Trophoblast cell (in vitro differentiated cells and primary cell): ENCODE measurements around the gene PTPRN2.

Experiments used
- DNase-seq, 2 donors: peaks; one replicate each; pipeline ENCODE4 v3.0.0-alpha.2; 2016
- H2AFZ ChIP-seq: 2 replicates; pipeline ENCODE4 v1.6.1; 2013; ENCODE audit warnings: low read length, moderate library complexity, mild to moderate bottlenecking; ENCODE audit not compliant: insufficient read depth, poor library complexity
- H2AK5ac ChIP-seq: 2 replicates; pipeline ENCODE4 v1.6.1; 2013; ENCODE audit warnings: mild to moderate bottlenecking, low read length
- H2BK120ac ChIP-seq: 2 replicates; pipeline ENCODE4 v1.6.1; 2013; ENCODE audit warnings: low read length, mild to moderate bottlenecking, moderate library complexity; ENCODE audit not compliant: insufficient read depth, poor library complexity
- H2BK12ac ChIP-seq: 2 replicates; pipeline ENCODE4 v1.6.1; 2013; ENCODE audit warnings: mild to moderate bottlenecking, low read length, moderate library complexity
- H2BK5ac ChIP-seq: 2 replicates; pipeline ENCODE4 v1.6.1; 2013; ENCODE audit warnings: low read length, low read depth, moderate library complexity, mild to moderate bottlenecking; ENCODE audit not compliant: poor library complexity
- H3K14ac ChIP-seq: 2 replicates; pipeline ENCODE4 v1.6.1; 2013; ENCODE audit warnings: mild to moderate bottlenecking, low read length
- H3K18ac ChIP-seq: 2 replicates; pipeline ENCODE4 v1.6.1; 2013; ENCODE audit warnings: mild to moderate bottlenecking, low read length
- H3K23ac ChIP-seq: 2 replicates; pipeline ENCODE4 v1.6.1; 2013; ENCODE audit warnings: low read length
- H3K27ac ChIP-seq: 2 replicates; pipeline ENCODE4 v1.5.1; 2013; ENCODE audit warnings: low read depth, mild to moderate bottlenecking, inconsistent platforms, low read length, moderate library complexity
- H3K27me3 ChIP-seq: 2 replicates; pipeline ENCODE4 v1.6.1; 2013; ENCODE audit warnings: inconsistent platforms, mild to moderate bottlenecking, low read length, moderate library complexity; ENCODE audit not compliant: insufficient read depth
- H3K36me3 ChIP-seq, 2 experiments: 1 replicate in 1 of 2; 2 replicates in 1 of 2; pipeline ENCODE4 v1.6.1; 2013; ENCODE audit warnings: low read length in 2 of 2, mild to moderate bottlenecking in 2 of 2, moderate library complexity in 1 of 2; ENCODE audit not compliant: insufficient read depth in 2 of 2, control insufficient read depth in 1 of 2
- H3K4ac ChIP-seq: 2 replicates; pipeline ENCODE4 v1.6.1; 2013; ENCODE audit warnings: low read depth, mild to moderate bottlenecking, low read length, moderate library complexity
- H3K4me1 ChIP-seq, 2 experiments: 1 replicate in 1 of 2; 2 replicates in 1 of 2; pipeline ENCODE4 v1.6.1; 2013; ENCODE audit warnings: low read length in 2 of 2, mild to moderate bottlenecking in 2 of 2, moderate library complexity in 1 of 2; ENCODE audit not compliant: insufficient read depth in 2 of 2, control insufficient read depth in 1 of 2
- H3K4me2 ChIP-seq: 2 replicates; pipeline ENCODE4 v1.6.1; 2013; ENCODE audit warnings: inconsistent platforms, mild to moderate bottlenecking, low read length, moderate library complexity
- H3K4me3 ChIP-seq: 2 replicates; pipeline ENCODE4 v1.5.1; 2013; ENCODE audit warnings: mild to moderate bottlenecking, low read depth, low read length, inconsistent platforms
- H3K79me1 ChIP-seq: one replicate; pipeline ENCODE4 v1.6.1; 2013; ENCODE audit warnings: low read length
- H3K79me2 ChIP-seq: 2 replicates; pipeline ENCODE4 v1.6.1; 2013; ENCODE audit warnings: low read length, mild to moderate bottlenecking; ENCODE audit not compliant: control insufficient read depth, insufficient read depth, poor library complexity
- H3K9ac ChIP-seq: 2 replicates; pipeline ENCODE4 v1.6.1; 2013; ENCODE audit warnings: mild to moderate bottlenecking, low read length
- H3K9me3 ChIP-seq: 2 replicates; pipeline ENCODE4 v1.6.1; 2013; ENCODE audit warnings: low read depth, mild to moderate bottlenecking, control low read depth, inconsistent platforms, low read length; ENCODE audit not compliant: insufficient read depth
- H4K12ac ChIP-seq: 2 replicates; pipeline ENCODE4 v1.6.1; 2013; ENCODE audit warnings: low read depth, mild to moderate bottlenecking, low read length, moderate library complexity
- H4K8ac ChIP-seq: 2 replicates; pipeline ENCODE4 v1.6.1; 2013; ENCODE audit warnings: low read depth, mild to moderate bottlenecking, low read length, moderate library complexity
- H4K91ac ChIP-seq: one replicate; pipeline ENCODE4 v1.6.1; 2013; ENCODE audit warnings: low read depth, mild to moderate bottlenecking, low read length, moderate library complexity
- WGBS: extraction: QIAGEN DNeasy Blood & Tissue Kit; methylation state at CpG from one replicate; pipeline ENCODE4 v1.1.7; 2013; ENCODE audit warnings: missing lambda C conversion rate; ENCODE audit not compliant: insufficient read length, insufficient coverage; ENCODE audit errors: extremely low coverage; 5-methylcytosine and 5-hydroxymethylcytosine counted together

Gene PTPRN2

GRCh38 chr7:157537056-157537455, 1050.6 kb downstream of the PTPRN2 start:
- Histone ChIP-seq H3K79me1 (no peaks in the 10 kb centered on the region), H3K4me1 (no peaks in the 10 kb centered on the region), H4K91ac (no peak overlapping the region), H3K27me3 (no peaks in the 10 kb centered on the region), H3K27ac (no peak overlapping the region), H2AFZ (no peak overlapping the region), H3K4me3 (no peak overlapping the region), H3K23ac (no peak overlapping the region), H3K9ac (no peak overlapping the region), H4K12ac (no peak overlapping the region), H2BK120ac (no peak overlapping the region), H3K9me3 (peaks cover 2% of the 10 kb centered on the region), H4K8ac (no peak overlapping the region), H2BK5ac (no peak overlapping the region), H3K36me3 (no peaks in the 10 kb centered on the region), H2AK5ac (no peak overlapping the region), H3K14ac (no peak overlapping the region), H3K4ac (no peak overlapping the region), H3K18ac (no peak overlapping the region), H3K79me2 (no peaks in the 10 kb centered on the region), H3K4me2 (no peak overlapping the region), H2BK12ac (no peak overlapping the region)
- no peak for DNase-seq
- no CpG with 5 or more reads among the region's 5 CpGs for WGBS

GRCh38 chr7:157532068-157532467, 1055.6 kb downstream of the PTPRN2 start:
- Histone ChIP-seq H3K4me1 (no peaks in the 10 kb centered on the region), H3K14ac (no peak overlapping the region), H3K4me3 (no peak overlapping the region), H2BK12ac (no peak overlapping the region), H3K27me3 (no peaks in the 10 kb centered on the region), H2AK5ac (no peak overlapping the region), H2BK5ac (no peak overlapping the region), H3K36me3 (no peaks in the 10 kb centered on the region), H2AFZ (no peak overlapping the region), H4K8ac (no peak overlapping the region), H4K12ac (no peak overlapping the region), H3K9me3 (no peaks in the 10 kb centered on the region), H3K23ac (no peak overlapping the region), H4K91ac (no peak overlapping the region), H2BK120ac (no peak overlapping the region), H3K9ac (no peak overlapping the region), H3K4me2 (no peak overlapping the region), H3K27ac (no peak overlapping the region), H3K79me1 (no peaks in the 10 kb centered on the region), H3K79me2 (no peaks in the 10 kb centered on the region), H3K18ac (no peak overlapping the region), H3K4ac (no peak overlapping the region)
- no peak for DNase-seq
- WGBS = no CpG with 5 or more reads among the region's 3 CpGs

GRCh38 chr7:157529768-157530560, 1057.7 kb downstream of the PTPRN2 start:
- no peak overlapping the region for H4K12ac ChIP-seq
- H3K27me3 ChIP-seq = no peaks in the 10 kb centered on the region
- no peaks in the 10 kb centered on the region for H3K79me1 ChIP-seq
- no peak overlapping the region for H3K14ac ChIP-seq
- H3K79me2 ChIP-seq = no peaks in the 10 kb centered on the region
- no peak overlapping the region for H4K8ac ChIP-seq
- no peak overlapping the region for H2AFZ ChIP-seq
- no peak overlapping the region for H3K4ac ChIP-seq
- H3K27ac ChIP-seq = no peak overlapping the region
- H3K18ac ChIP-seq = no peak overlapping the region
- H2BK120ac ChIP-seq = no peak overlapping the region
- no peak overlapping the region for H2BK12ac ChIP-seq
- H3K4me1 ChIP-seq = no peaks in the 10 kb centered on the region
- WGBS = no CpG with 5 or more reads among the region's 25 CpGs
- H3K4me2 ChIP-seq = no peak overlapping the region
- H3K9ac ChIP-seq = no peak overlapping the region
- no peaks in the 10 kb centered on the region for H3K36me3 ChIP-seq
- H4K91ac ChIP-seq = no peak overlapping the region
- H3K9me3 ChIP-seq = no peaks in the 10 kb centered on the region
- DNase-seq = no peak
- H3K23ac ChIP-seq = no peak overlapping the region
- H2AK5ac ChIP-seq = no peak overlapping the region
- H2BK5ac ChIP-seq = no peak overlapping the region
- H3K4me3 ChIP-seq = no peak overlapping the region

GRCh38 chr7:157528785-157529341, 1058.8 kb downstream of the PTPRN2 start:
- H3K36me3 ChIP-seq = no peaks in the 10 kb centered on the region
- no peaks in the 10 kb centered on the region for H3K27me3 ChIP-seq
- H3K4me2 ChIP-seq = no peak overlapping the region
- H3K27ac ChIP-seq = no peak overlapping the region
- H3K9me3 ChIP-seq = no peaks in the 10 kb centered on the region
- H3K9ac ChIP-seq = no peak overlapping the region
- H3K14ac ChIP-seq = no peak overlapping the region
- H2AFZ ChIP-seq = no peak overlapping the region
- H3K79me1 ChIP-seq = no peaks in the 10 kb centered on the region
- no peak overlapping the region for H3K4me3 ChIP-seq
- no peaks in the 10 kb centered on the region for H3K79me2 ChIP-seq
- WGBS = no CpG with 5 or more reads among the region's 19 CpGs
- no peak overlapping the region for H2AK5ac ChIP-seq
- H2BK5ac ChIP-seq = no peak overlapping the region
- H2BK120ac ChIP-seq = no peak overlapping the region
- no peak overlapping the region for H3K4ac ChIP-seq
- H4K8ac ChIP-seq = no peak overlapping the region
- H4K12ac ChIP-seq = no peak overlapping the region
- H3K23ac ChIP-seq = no peak overlapping the region
- no peak overlapping the region for H4K91ac ChIP-seq
- no peak overlapping the region for H3K18ac ChIP-seq
- H3K4me1 ChIP-seq = no peaks in the 10 kb centered on the region
- DNase-seq = no peak
- no peak overlapping the region for H2BK12ac ChIP-seq
